CD4-positive, alpha-beta memory T cell (primary cell): ENCODE results near the gene KIFC3. TPM values are rescaled to one million over a fixed set of nuclear protein-coding genes. Genes with fewer than 3 reads are reported as not detected.

Source experiments
- CTCF ChIA-PET: fragments of 350-600 bp; sonication (Branson Sonifier 250); formaldehyde crosslinking; loops from one replicate; lab custom pipeline; 2021; ENCODE audit warnings: inconsistent platforms; ENCODE audit not compliant: partially characterized antibody; lab: Charles Lee
- POLR2A ChIA-PET: fragments of 350-600 bp; sonication (Branson Sonifier 250); formaldehyde crosslinking; loops from one replicate; lab custom pipeline; 2021; ENCODE audit not compliant: partially characterized antibody; lab: Charles Lee
- DNase-seq, 5 donors: peaks; one replicate each; pipeline versions ENCODE4 v3.0.0 to v3.0.0-alpha.2; 2020 to 2022; ENCODE audit warnings: mixed read lengths in 1 of 5
- H3K27ac ChIP-seq: one replicate; pipeline ENCODE4 v1.7.0; 2013; ENCODE audit warnings: low read depth, low read length
- H3K27me3 ChIP-seq: 2 replicates; pipeline ENCODE4 v1.7.0; 2013; ENCODE audit warnings: mild to moderate bottlenecking, low read length, moderate library complexity; ENCODE audit not compliant: insufficient read depth
- H3K36me3 ChIP-seq: 2 replicates; pipeline ENCODE4 v1.7.0; 2013; ENCODE audit warnings: mild to moderate bottlenecking, low read length, moderate library complexity; ENCODE audit not compliant: insufficient read depth
- H3K4me1 ChIP-seq: 2 replicates; pipeline ENCODE4 v1.7.0; 2013; ENCODE audit warnings: mild to moderate bottlenecking, low read length, moderate library complexity; ENCODE audit not compliant: insufficient read depth
- H3K4me3 ChIP-seq, 2 donors: one replicate each; pipeline ENCODE4 v1.7.0; 2013; ENCODE audit warnings: low read length in 2 of 2, mild to moderate bottlenecking in 1 of 2
- H3K9me3 ChIP-seq, 2 donors: one replicate each; pipeline ENCODE4 v1.7.0; 2013; ENCODE audit warnings: low read length in 2 of 2, control low read depth in 1 of 2; ENCODE audit not compliant: control insufficient read depth in 1 of 2
- H3K27ac Mint-ChIP-seq, 7 donors: one replicate each; pipeline ENCODE4 v1.8.0; 2020 to 2021; ENCODE audit warnings: mixed read lengths in 7 of 7, mild to moderate bottlenecking in 6 of 7, inconsistent platforms in 3 of 7, moderate library complexity in 3 of 7
- H3K27me3 Mint-ChIP-seq, 2 donors: one replicate each; pipeline ENCODE4 v1.8.0; 2020 to 2021; ENCODE audit warnings: mixed read lengths in 2 of 2
- H3K36me3 Mint-ChIP-seq, 2 donors: one replicate each; pipeline ENCODE4 v1.8.0; 2020 to 2021; ENCODE audit warnings: mixed read lengths in 2 of 2, inconsistent platforms in 1 of 2, mild to moderate bottlenecking in 1 of 2
- H3K4me1 Mint-ChIP-seq, 4 donors: one replicate each; pipeline ENCODE4 v1.8.0; 2020 to 2021; ENCODE audit warnings: mixed read lengths in 4 of 4, mild to moderate bottlenecking in 1 of 4
- H3K4me3 Mint-ChIP-seq, 8 donors: one replicate each; pipeline ENCODE4 v1.8.0; 2020 to 2021; ENCODE audit warnings: mixed read lengths in 8 of 8, mild to moderate bottlenecking in 7 of 8, moderate library complexity in 6 of 8, inconsistent platforms in 3 of 8
- H3K9me3 Mint-ChIP-seq, 8 donors: one replicate each; pipeline ENCODE4 v1.8.0; 2020 to 2021; ENCODE audit warnings: mixed read lengths in 8 of 8, mild to moderate bottlenecking in 5 of 8, inconsistent platforms in 3 of 8, moderate library complexity in 1 of 8
- intact Hi-C: fragments of 100-400 bp; cut with micrococcal nuclease; formaldehyde crosslinking; loops from one replicate; pipeline ENCODE4 v1.15.1; 2023
- polyA plus RNA-seq, 2 donors: library from polyadenylated mRNA; unstranded; fragments of 300-500 nt; fragmentation: Illumina TruSeq; gene quantifications; one replicate each; pipeline ENCODE4 v1.2.3, GENCODE V29; 2021
- total RNA-seq, 2 experiments: library from RNA; stranded (reverse); gene quantifications; one replicate each; pipeline ENCODE4 v1.2.3, GENCODE V29; 2021

The KIFC3 gene
- total and polyA plus RNA-seq, 4 experiments from 2014 or later: 1.6 to 1.9 TPM; not detected in 2

DNA sequence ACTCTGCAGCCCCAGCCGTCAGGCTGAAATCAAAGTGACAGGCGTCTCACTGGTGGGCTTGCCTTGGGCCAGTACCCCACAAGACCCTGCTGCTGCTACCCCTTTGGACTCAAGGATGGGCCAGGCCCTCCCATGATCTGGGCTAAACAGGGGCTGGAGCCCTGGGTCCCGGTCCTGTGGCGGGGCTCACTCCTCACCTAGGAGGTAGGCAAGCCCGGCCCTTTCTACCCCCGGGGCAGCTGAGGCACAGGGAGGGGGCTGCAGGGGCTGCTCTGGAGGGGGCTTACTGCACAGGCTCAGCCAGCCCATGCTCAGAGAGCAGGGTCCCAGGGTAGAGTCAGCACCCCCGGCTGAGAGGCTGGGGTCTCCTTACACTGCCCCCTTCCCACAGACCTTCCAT is 43.2 kb downstream of the KIFC3 start:
- POLR2A ChIA-PET: no interaction called here
- H3K4me3 Mint-ChIP-seq: no peak overlapping the region
- intact Hi-C loops: loop anchor here (5.0 kb wide), 3 partner anchors 182 to 728 kb away; partner anchors contain the start of gene CFAP20
- no peak for DNase-seq
- no peaks in the 10 kb centered on the region for H3K4me1 ChIP-seq
- H3K4me3 ChIP-seq: no peak overlapping the region
- no peaks in the 10 kb centered on the region for H3K27me3 Mint-ChIP-seq
- H3K27ac Mint-ChIP-seq: no peak overlapping the region
- no peak overlapping the region for H3K27ac ChIP-seq
- peaks cover 0 to 3% (median 0%) of the 10 kb centered on the region in 4 donors for H3K4me1 Mint-ChIP-seq
- no peaks in the 10 kb centered on the region for H3K36me3 ChIP-seq
- H3K9me3 Mint-ChIP-seq: no peaks in the 10 kb centered on the region
- no peaks in the 10 kb centered on the region for H3K27me3 ChIP-seq
- no peaks in the 10 kb centered on the region for H3K9me3 ChIP-seq
- H3K36me3 Mint-ChIP-seq: peaks cover 2 to 4% of the 10 kb centered on the region in 2 donors
- CTCF ChIA-PET: interaction anchor here (1.1 to 1.4 kb wide), 2 partner anchors 183 to 241 kb away, joined by 3 to 5 read pairs; no protein-coding TSS in a partner anchor

GRCh38 chr16:57758331-57759117 is 43.8 kb downstream of the KIFC3 start:
- no peak overlapping the region for H3K27ac ChIP-seq
- Mint-ChIP-seq H3K27ac (no peak overlapping the region), H3K27me3 (no peaks in the 10 kb centered on the region), H3K36me3 (peaks cover 4% of the 10 kb centered on the region in 2 donors), H3K9me3 (no peaks in the 10 kb centered on the region), H3K4me3 (no peak overlapping the region), H3K4me1 (peaks cover 0 to 3% (median 0%) of the 10 kb centered on the region in 4 donors)
- POLR2A ChIA-PET: no interaction called here
- intact Hi-C loops: loop anchor here (5.0 kb wide), 3 partner anchors 181 to 729 kb away; partner anchors contain the start of gene CFAP20
- H3K4me1 ChIP-seq: no peaks in the 10 kb centered on the region
- DNase-seq: no peak
- no peak overlapping the region for H3K4me3 ChIP-seq
- no peaks in the 10 kb centered on the region for H3K27me3 ChIP-seq
- H3K9me3 ChIP-seq: no peaks in the 10 kb centered on the region
- no peaks in the 10 kb centered on the region for H3K36me3 ChIP-seq
- CTCF ChIA-PET: interaction anchor here (1.0 to 2.5 kb wide), 8 partner anchors 21 to 241 kb away, joined by 3 to 12 read pairs (median 4); partner anchors contain the start of gene KATNB1

GRCh38 chr16:57757883-57758282 is 44.4 kb downstream of the KIFC3 start:
- no peaks in the 10 kb centered on the region for H3K9me3 Mint-ChIP-seq
- H3K4me1 Mint-ChIP-seq: peaks cover 0 to 3% (median 0%) of the 10 kb centered on the region in 4 donors
- Histone ChIP-seq H3K27me3 (no peaks in the 10 kb centered on the region), H3K27ac (no peak overlapping the region), H3K36me3 (no peaks in the 10 kb centered on the region), H3K9me3 (no peaks in the 10 kb centered on the region), H3K4me3 (no peak overlapping the region), H3K4me1 (no peaks in the 10 kb centered on the region)
- no peak for DNase-seq
- ChIA-PET POLR2A (interaction anchor here (1.0 kb wide), 1 partner anchor 23 kb away, joined by 4 read pairs; no protein-coding TSS in a partner anchor), CTCF (interaction anchor here (0.7 to 2.5 kb wide), 14 partner anchors 8 to 266 kb away, joined by 3 to 12 read pairs (median 4); partner anchors contain the start of gene KATNB1)
- no peak overlapping the region for H3K27ac Mint-ChIP-seq
- no peak overlapping the region for H3K4me3 Mint-ChIP-seq
- H3K27me3 Mint-ChIP-seq: no peaks in the 10 kb centered on the region
- intact Hi-C loops: loop anchor here (1.0 to 5.0 kb wide), 5 partner anchors 105 to 729 kb away; partner anchors contain the start of gene CFAP20
- H3K36me3 Mint-ChIP-seq: peaks cover 4% of the 10 kb centered on the region in 2 donors

DNA sequence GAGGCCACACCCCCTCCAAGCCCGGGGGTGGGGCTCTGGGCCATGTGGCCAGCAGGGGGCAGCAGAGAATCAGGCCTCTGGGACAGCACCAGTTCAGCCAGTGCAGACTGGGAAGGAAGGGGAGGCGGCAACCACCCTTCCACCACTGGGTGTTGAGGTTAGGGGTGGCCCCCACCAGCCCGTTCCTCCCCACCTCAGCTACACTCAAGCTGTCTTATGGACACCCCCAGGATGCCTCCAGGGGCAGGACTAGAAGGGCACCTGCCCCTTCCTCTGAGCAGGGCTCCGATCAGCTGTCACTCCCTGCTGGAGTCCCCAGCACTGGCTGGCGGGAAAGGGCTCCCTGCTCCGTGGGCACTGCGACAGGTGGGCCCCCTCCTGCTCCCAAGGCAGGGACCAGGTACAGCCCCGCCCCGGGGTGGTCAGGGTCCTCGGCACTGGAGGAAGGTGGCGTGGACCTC is 44.9 kb downstream of the KIFC3 start:
- Histone ChIP-seq H3K27me3 (no peaks in the 10 kb centered on the region), H3K27ac (no peak overlapping the region), H3K4me3 (no peak overlapping the region), H3K9me3 (no peaks in the 10 kb centered on the region), H3K36me3 (no peaks in the 10 kb centered on the region), H3K4me1 (no peaks in the 10 kb centered on the region)
- DNase-seq: peak; percentile 80 to 88 (median 81)
- Mint-ChIP-seq H3K4me3 (no peak overlapping the region), H3K4me1 (peaks cover 0 to 3% (median 0%) of the 10 kb centered on the region in 4 donors), H3K36me3 (peaks cover 4% of the 10 kb centered on the region in 2 donors), H3K27ac (no peak overlapping the region), H3K27me3 (no peaks in the 10 kb centered on the region), H3K9me3 (no peaks in the 10 kb centered on the region)
- ChIA-PET CTCF (interaction anchor here (0.7 to 2.5 kb wide), 16 partner anchors 9 to 266 kb away, joined by 3 to 12 read pairs (median 4); partner anchors contain the start of gene KATNB1), POLR2A (interaction anchor here (1.0 to 1.3 kb wide), 2 partner anchors 22 to 242 kb away, joined by 4 read pairs; no protein-coding TSS in a partner anchor)
- intact Hi-C loops: loop anchor here (1.0 to 5.0 kb wide), 5 partner anchors 106 to 730 kb away; partner anchors contain the start of gene CFAP20

- H3K4me3 ChIP-seq: no peak overlapping the region
- Mint-ChIP-seq H3K4me3 (no peak overlapping the region), H3K27me3 (no peaks in the 10 kb centered on the region), H3K36me3 (peaks cover 7 to 8% of the 10 kb centered on the region in 2 donors), H3K4me1 (peaks cover 0 to 3% (median 0%) of the 10 kb centered on the region in 4 donors), H3K9me3 (no peaks in the 10 kb centered on the region), H3K27ac (no peak overlapping the region)
- CTCF ChIA-PET: interaction anchor here (1.0 to 2.5 kb wide), 12 partner anchors 8 to 267 kb away, joined by 3 to 12 read pairs (median 4); partner anchors contain the start of gene KATNB1
- intact Hi-C loops: loop anchor here (1.0 to 5.0 kb wide), 5 partner anchors 107 to 731 kb away; partner anchors contain the start of gene CFAP20
- POLR2A ChIA-PET: interaction anchor here (0.9 to 1.3 kb wide), 3 partner anchors 20 to 242 kb away, joined by 3 to 4 read pairs (median 4); no protein-coding TSS in a partner anchor
- no peaks in the 10 kb centered on the region for H3K36me3 ChIP-seq
- H3K27me3 ChIP-seq: no peaks in the 10 kb centered on the region
- no peak for DNase-seq
- H3K9me3 ChIP-seq: no peaks in the 10 kb centered on the region
- no peak overlapping the region for H3K27ac ChIP-seq
- H3K4me1 ChIP-seq: no peaks in the 10 kb centered on the region
Observed at GRCh38 chr16:57756424-57757325, 45.6 kb downstream of the KIFC3 start.

- POLR2A ChIA-PET: interaction anchor here (0.9 to 1.3 kb wide), 2 partner anchors 19 to 243 kb away, joined by 3 to 4 read pairs; no protein-coding TSS in a partner anchor
- Histone ChIP-seq H3K27ac (no peak overlapping the region), H3K4me1 (no peaks in the 10 kb centered on the region), H3K4me3 (no peak overlapping the region), H3K36me3 (no peaks in the 10 kb centered on the region), H3K9me3 (no peaks in the 10 kb centered on the region), H3K27me3 (no peaks in the 10 kb centered on the region)
- intact Hi-C loops: loop anchor here (2.0 to 5.0 kb wide), 4 partner anchors 143 to 731 kb away; partner anchors contain the start of gene CFAP20
- no peak for DNase-seq
- Mint-ChIP-seq H3K9me3 (no peaks in the 10 kb centered on the region), H3K4me3 (no peak overlapping the region), H3K27ac (no peak overlapping the region), H3K4me1 (peaks cover 0 to 3% (median 0%) of the 10 kb centered on the region in 4 donors), H3K27me3 (no peaks in the 10 kb centered on the region), H3K36me3 (peaks cover 12 to 14% of the 10 kb centered on the region in 2 donors)
- CTCF ChIA-PET: interaction anchor here (0.9 to 2.5 kb wide), 7 partner anchors 14 to 252 kb away, joined by 3 to 12 read pairs (median 3); partner anchors contain the start of gene KATNB1
Observed at GRCh38 chr16:57755726-57756423, 46.4 kb downstream of the KIFC3 start.
